Suprapubic skin (tissue), 4 donors: ENCODE results near the gene CENATAC.

Source experiments
- EP300 ChIP-seq: sonication (generic); formaldehyde crosslinking; IDR thresholded peaks from one replicate; pipeline ENCODE4 v1.6.1; 2017; ENCODE audit warnings: antibody characterized with exemption
- POLR2A ChIP-seq, 2 donors: fragments of 450-650 bp; IDR thresholded peaks; one replicate each; pipeline ENCODE4 v1.6.1; 2017; ENCODE audit warnings: antibody characterized with exemption in 2 of 2, mild to moderate bottlenecking in 2 of 2, moderate library complexity in 2 of 2
- POLR2AphosphoS5 ChIP-seq, 3 donors: sonication (generic); formaldehyde crosslinking; IDR thresholded peaks; one replicate each; pipeline ENCODE4 v1.6.1; 2017; ENCODE audit warnings: antibody characterized with exemption in 3 of 3
- TF ChIP-seq, protein P1 (sequence below), 2 donors: fragments of 200-600 bp in 1 of 2; fragments of 450-650 bp in 1 of 2; sonication (generic) in 1 of 2; IDR thresholded peaks; one replicate each; pipeline ENCODE4 v1.5.1; 2016 to 2019; ENCODE audit warnings: antibody characterized with exemption in 2 of 2, mild to moderate bottlenecking in 1 of 2, moderate library complexity in 1 of 2

DNA sequence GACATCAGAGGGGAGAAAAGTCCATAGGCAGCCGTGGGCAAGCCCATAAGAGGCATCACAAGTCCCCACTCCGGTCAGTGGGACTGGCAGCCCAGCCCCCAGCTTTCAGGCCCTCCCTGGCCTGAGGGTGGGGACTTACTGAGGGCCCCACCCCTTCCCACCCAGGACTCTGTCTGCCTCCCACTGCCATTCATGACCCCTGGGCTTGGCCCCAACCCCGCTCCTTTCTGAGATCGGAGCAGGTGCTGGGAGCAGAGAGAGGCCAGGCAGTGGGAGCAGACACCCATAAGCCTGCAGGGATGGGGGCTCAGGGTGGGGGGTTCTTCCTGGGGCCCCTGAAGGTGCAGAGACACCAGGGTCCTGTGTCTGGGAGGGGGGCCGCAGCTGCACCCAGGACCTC is 36.7 kb upstream of the CENATAC start:
- TF ChIP-seq, protein P1, sequence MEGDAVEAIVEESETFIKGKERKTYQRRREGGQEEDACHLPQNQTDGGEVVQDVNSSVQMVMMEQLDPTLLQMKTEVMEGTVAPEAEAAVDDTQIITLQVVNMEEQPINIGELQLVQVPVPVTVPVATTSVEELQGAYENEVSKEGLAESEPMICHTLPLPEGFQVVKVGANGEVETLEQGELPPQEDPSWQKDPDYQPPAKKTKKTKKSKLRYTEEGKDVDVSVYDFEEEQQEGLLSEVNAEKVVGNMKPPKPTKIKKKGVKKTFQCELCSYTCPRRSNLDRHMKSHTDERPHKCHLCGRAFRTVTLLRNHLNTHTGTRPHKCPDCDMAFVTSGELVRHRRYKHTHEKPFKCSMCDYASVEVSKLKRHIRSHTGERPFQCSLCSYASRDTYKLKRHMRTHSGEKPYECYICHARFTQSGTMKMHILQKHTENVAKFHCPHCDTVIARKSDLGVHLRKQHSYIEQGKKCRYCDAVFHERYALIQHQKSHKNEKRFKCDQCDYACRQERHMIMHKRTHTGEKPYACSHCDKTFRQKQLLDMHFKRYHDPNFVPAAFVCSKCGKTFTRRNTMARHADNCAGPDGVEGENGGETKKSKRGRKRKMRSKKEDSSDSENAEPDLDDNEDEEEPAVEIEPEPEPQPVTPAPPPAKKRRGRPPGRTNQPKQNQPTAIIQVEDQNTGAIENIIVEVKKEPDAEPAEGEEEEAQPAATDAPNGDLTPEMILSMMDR (IDR thresholded peaks at IDR 0.05): no peak
- no peak for TF ChIP-seq POLR2A (IDR thresholded peaks at IDR 0.05)
- no peak for TF ChIP-seq POLR2AphosphoS5 (IDR thresholded peaks at IDR 0.05)
- TF ChIP-seq EP300: no peak
